GM23338 (cell line): ENCODE results near the gene RFWD3. TPM values are rescaled to one million over a fixed set of nuclear protein-coding genes. Genes with fewer than 3 reads are reported as not detected.

Experiments
- ATAC-seq: fragments of 200-7000 bp; cut with Tn5 transposase; 3 replicates; pipeline ENCODE4 v1.9.1; 2020
- DNase-seq: peaks from one replicate; pipeline ENCODE4 v3.0.0-alpha.2; 2015; ENCODE audit warnings: low spot score
- H2AFZ ChIP-seq: fragments of 200-600 bp; sonication (generic); 2 replicates; pipeline ENCODE4 v1.8.0; 2016; ENCODE audit warnings: antibody characterized with exemption, mild to moderate bottlenecking, moderate library complexity
- H3F3A ChIP-seq: fragments of 200-600 bp; sonication (generic); replicated peaks from 2 replicates; pipeline ENCODE4 v1.8.0; 2017; ENCODE audit warnings: antibody characterized with exemption, mixed run types, low read depth
- H3K27ac ChIP-seq: fragments of 200-600 bp; sonication (generic); 2 replicates; pipeline ENCODE4 v1.6.1; 2016; ENCODE audit warnings: low read depth
- H3K27me3 ChIP-seq: fragments of 200-600 bp; sonication (generic); 2 replicates; pipeline ENCODE4 v1.8.0; 2016; ENCODE audit warnings: mild to moderate bottlenecking, mixed run types, moderate library complexity; ENCODE audit not compliant: insufficient read depth
- H3K36me3 ChIP-seq: fragments of 200-600 bp; sonication (generic); 2 replicates; pipeline ENCODE4 v1.8.0; 2016; ENCODE audit warnings: mild to moderate bottlenecking; ENCODE audit not compliant: insufficient read depth
- H3K4me1 ChIP-seq: fragments of 200-600 bp; sonication (generic); 2 replicates; pipeline ENCODE4 v1.8.0; 2016; ENCODE audit warnings: mild to moderate bottlenecking, moderate library complexity; ENCODE audit not compliant: insufficient read depth
- H3K4me2 ChIP-seq: fragments of 200-600 bp; sonication (generic); 2 replicates; pipeline ENCODE4 v1.7.1; 2017; ENCODE audit warnings: mixed run types
- H3K4me3 ChIP-seq: fragments of 200-600 bp; sonication (generic); 2 replicates; pipeline ENCODE4 v1.6.1; 2016; ENCODE audit warnings: mixed run types
- H3K79me2 ChIP-seq: fragments of 200-600 bp; sonication (generic); replicated peaks from 2 replicates; pipeline ENCODE4 v1.8.0; 2017; ENCODE audit warnings: mild to moderate bottlenecking; ENCODE audit not compliant: insufficient read depth
- H3K9me2 ChIP-seq: fragments of 200-600 bp; sonication (generic); 2 replicates; pipeline ENCODE4 v1.8.0; 2017; ENCODE audit not compliant: insufficient read depth
- H4K20me1 ChIP-seq: fragments of 200-600 bp; sonication (generic); replicated peaks from 2 replicates; pipeline ENCODE4 v1.8.0; 2017; ENCODE audit warnings: mild to moderate bottlenecking; ENCODE audit not compliant: insufficient read depth
- H3K27ac Mint-ChIP-seq: 2 replicates; pipeline ENCODE4 v1.8.0; 2020; ENCODE audit warnings: inconsistent platforms, mild to moderate bottlenecking, moderate library complexity, mixed read lengths
- H3K27me3 Mint-ChIP-seq: 3 replicates; pipeline ENCODE4 v1.8.0; 2022; ENCODE audit warnings: low read depth, mild to moderate bottlenecking, moderate library complexity, mixed read lengths, inconsistent platforms; ENCODE audit not compliant: insufficient read depth, poor library complexity
- H3K36me3 Mint-ChIP-seq: 3 replicates; pipeline ENCODE4 v1.8.0; 2021; ENCODE audit warnings: low read depth, mild to moderate bottlenecking, inconsistent platforms, moderate library complexity, mixed read lengths
- H3K4me1 Mint-ChIP-seq: 3 replicates; pipeline ENCODE4 v1.8.0; 2020; ENCODE audit warnings: mild to moderate bottlenecking, inconsistent platforms, mixed read lengths
- H3K4me3 Mint-ChIP-seq: 3 replicates; pipeline ENCODE4 v1.8.0; 2021; ENCODE audit warnings: moderate library complexity, mild to moderate bottlenecking, inconsistent platforms, mixed read lengths
- H3K9me3 Mint-ChIP-seq: 3 replicates; pipeline ENCODE4 v1.8.0; 2020; ENCODE audit warnings: moderate library complexity, mild to moderate bottlenecking, inconsistent platforms, mixed read lengths
- CTCF ChIP-seq, 2 experiments: fragments of 200-600 bp in 1 of 2; sonication (generic) in 1 of 2; conservative IDR thresholded peaks; 2 replicates each; pipeline versions ENCODE4 v1.5.1 to v1.6.1; 2016 to 2017; ENCODE audit warnings: antibody characterized with exemption in 2 of 2, low read depth in 2 of 2, mild to moderate bottlenecking in 2 of 2, moderate library complexity in 1 of 2
- ETS1 ChIP-seq: IDR thresholded peaks from 2 replicates; pipeline ENCODE4 v1.6.1; 2016; ENCODE audit warnings: antibody characterized with exemption
- EZH2 ChIP-seq: fragments of 200-600 bp; sonication (generic); IDR thresholded peaks from one replicate; pipeline ENCODE4 v1.8.0; 2017; ENCODE audit warnings: antibody characterized with exemption, mild to moderate bottlenecking, low read depth; ENCODE audit not compliant: unreplicated experiment
- EZH2phosphoT487 ChIP-seq: fragments of 200-600 bp; sonication (generic); IDR thresholded peaks from one replicate; pipeline ENCODE4 v1.8.1; 2018; ENCODE audit warnings: antibody characterized with exemption; ENCODE audit not compliant: unreplicated experiment
- JUNB ChIP-seq: IDR thresholded peaks from one replicate; pipeline ENCODE4 v1.6.1; 2016; ENCODE audit warnings: antibody characterized with exemption; ENCODE audit not compliant: unreplicated experiment
- NANOG ChIP-seq: IDR thresholded peaks from 2 replicates; pipeline ENCODE4 v1.6.1; 2016; ENCODE audit warnings: antibody characterized with exemption, borderline replicate concordance
- POLR2AphosphoS5 ChIP-seq: IDR thresholded peaks from 2 replicates; pipeline ENCODE4 v1.6.1; 2016; ENCODE audit warnings: antibody characterized with exemption, low read depth
- REST ChIP-seq: IDR thresholded peaks from one replicate; pipeline ENCODE4 v1.6.1; 2018; ENCODE audit warnings: antibody characterized with exemption; ENCODE audit not compliant: unreplicated experiment
- STAT1 ChIP-seq: IDR thresholded peaks from one replicate; pipeline ENCODE4 v1.6.1; 2016; ENCODE audit warnings: antibody characterized with exemption; ENCODE audit not compliant: unreplicated experiment
- ZNF114 ChIP-seq: fragments of 250-450 bp; sonication (Bioruptor Pico); IDR thresholded peaks from 2 replicates; pipeline ENCODE4 v1.5.0; 2020; ENCODE audit warnings: mild to moderate bottlenecking, moderate library complexity
- ZNF462 ChIP-seq: fragments of 250-450 bp; sonication (Bioruptor Pico); IDR thresholded peaks from 2 replicates; pipeline ENCODE4 v1.5.0; 2020; ENCODE audit warnings: mild to moderate bottlenecking, moderate library complexity
- polyA plus RNA-seq: library from polyadenylated mRNA; unstranded; fragments of >200 nt; fragmentation: Nextera tagmentation; extraction: Ambion mirVana; gene quantifications from 2 replicates; pipeline ENCODE4 v1.2.1, GENCODE V29; 2016
- total RNA-seq: library from RNA; depleted of rRNA; stranded (reverse); fragments of >200 nt; shearing (Covaris generic); gene quantifications from 2 replicates; pipeline ENCODE4 v1.2.3, GENCODE V29; 2014

Gene RFWD3
- total and polyA plus RNA-seq, 2 experiments from 2014 or later = 27.6 to 113 TPM

- TF ChIP-seq ZNF462 (CRISPR knock-in tag) = no peak
These were observed 87.8 kb downstream of the RFWD3 start (continued) for GRCh38 chr16:74578838-74579237.

- Mint-ChIP-seq H3K27ac (no peak overlapping the region), H3K27me3 (peaks cover 5% of the 10 kb centered on the region), H3K36me3 (no peaks in the 10 kb centered on the region), H3K4me1 (peaks cover 4% of the 10 kb centered on the region; the same call in 2 of the 3 replicates), H3K4me3 (no peak overlapping the region), H3K9me3 (no peaks in the 10 kb centered on the region)
- H3K36me3 ChIP-seq = no peaks in the 10 kb centered on the region
- H3K27me3 ChIP-seq = no peaks in the 10 kb centered on the region
- peaks cover 99% of the 10 kb centered on the region for H3K79me2 ChIP-seq
- peaks cover 39% of the 10 kb centered on the region for H4K20me1 ChIP-seq
- 0 out of 2 replicates have a peak overlapping the region, but pooled peaks have one; percentile 2 for H3K27ac ChIP-seq
- no peak overlapping the region for H3K4me3 ChIP-seq
- no peak overlapping the region for H2AFZ ChIP-seq
- ATAC-seq = no peak
- DNase-seq = no peak
- H3K9me2 ChIP-seq = no peaks in the 10 kb centered on the region
- H3K4me1 ChIP-seq = peaks cover 4% of the 10 kb centered on the region; the same call in 1 of the 2 replicates
- H3F3A ChIP-seq = no peaks in the 10 kb centered on the region
- H3K4me2 ChIP-seq = no peak overlapping the region
- TF ChIP-seq POLR2AphosphoS5 = no peak
- TF ChIP-seq JUNB = no peak
- TF ChIP-seq EZH2phosphoT487 = no peak
- TF ChIP-seq NANOG = no peak
- TF ChIP-seq ETS1 = no peak
- no peak for TF ChIP-seq STAT1
- no peak for TF ChIP-seq REST
- no peak for TF ChIP-seq EZH2
- TF ChIP-seq ZNF114 = no peak
- TF ChIP-seq CTCF (conservative IDR thresholded peaks at IDR 0.05; ENCODE audit: low read depth in 2 of 2) = no peak
These were observed 88.2 kb downstream of the RFWD3 start for GRCh38 chr16:74578433-74578832.
